A549 (cell line): Measurements from ENCODE around the gene RPL29.

ENCODE experiments used
- POLR2A ChIP-seq: IDR thresholded peaks from 2 replicates; pipeline ENCODE4 v1.6.1; 2012; ENCODE audit warnings: mild to moderate bottlenecking, low read length
- RCOR1 ChIP-seq: fragments of 150-350 bp; IDR thresholded peaks from 2 replicates; pipeline ENCODE4 v1.6.1; 2014; ENCODE audit warnings: antibody characterized with exemption, low read length, low read depth
- TF ChIP-seq, protein P1 (sequence below): fragments of 200-600 bp; sonication (generic); IDR thresholded peaks from 2 replicates; pipeline ENCODE4 v1.6.1; 2016; ENCODE audit warnings: antibody characterized with exemption, mild to moderate bottlenecking, moderate library complexity
- TF ChIP-seq, protein P2 (sequence below): fragments of >200 bp; sonication (Bioruptor Twin); formaldehyde crosslinking; IDR thresholded peaks from 3 replicates; pipeline ENCODE4 v1.5.1; 2016

DNA sequence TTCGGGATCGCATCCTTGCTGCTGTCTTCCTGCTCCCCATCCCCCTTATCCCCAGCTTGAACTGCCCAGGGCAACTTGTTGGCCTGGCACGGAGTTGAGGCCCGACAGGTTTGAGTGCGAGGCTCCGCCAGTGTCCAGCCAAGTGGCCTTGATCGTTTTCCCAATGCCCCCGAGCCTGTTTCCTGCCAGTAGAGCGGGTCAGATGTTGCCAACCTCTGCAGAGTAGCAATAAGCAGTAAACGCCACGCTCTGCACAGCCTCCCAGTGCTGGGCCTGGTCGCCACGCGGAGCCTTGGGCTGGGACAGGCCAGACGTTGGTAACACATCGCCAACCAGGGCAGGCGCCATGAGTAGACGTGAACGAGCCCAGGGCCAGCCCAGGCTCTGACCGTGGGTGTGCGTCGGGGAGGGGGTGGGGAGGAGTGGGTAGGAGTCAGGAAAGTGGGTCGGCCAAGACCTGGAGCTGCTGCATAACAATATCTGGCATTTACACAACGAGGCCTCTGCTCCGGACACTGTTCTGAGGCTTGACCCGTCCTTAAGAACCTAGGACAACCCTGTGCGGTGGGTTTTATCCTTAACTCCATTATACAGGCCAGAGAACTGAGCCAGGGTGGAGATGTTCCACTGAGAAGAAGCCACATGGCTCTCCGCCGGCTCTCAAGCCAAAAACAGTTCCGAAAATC lies 21.3 kb downstream of the RPL29 start:
- TF ChIP-seq, protein P1, sequence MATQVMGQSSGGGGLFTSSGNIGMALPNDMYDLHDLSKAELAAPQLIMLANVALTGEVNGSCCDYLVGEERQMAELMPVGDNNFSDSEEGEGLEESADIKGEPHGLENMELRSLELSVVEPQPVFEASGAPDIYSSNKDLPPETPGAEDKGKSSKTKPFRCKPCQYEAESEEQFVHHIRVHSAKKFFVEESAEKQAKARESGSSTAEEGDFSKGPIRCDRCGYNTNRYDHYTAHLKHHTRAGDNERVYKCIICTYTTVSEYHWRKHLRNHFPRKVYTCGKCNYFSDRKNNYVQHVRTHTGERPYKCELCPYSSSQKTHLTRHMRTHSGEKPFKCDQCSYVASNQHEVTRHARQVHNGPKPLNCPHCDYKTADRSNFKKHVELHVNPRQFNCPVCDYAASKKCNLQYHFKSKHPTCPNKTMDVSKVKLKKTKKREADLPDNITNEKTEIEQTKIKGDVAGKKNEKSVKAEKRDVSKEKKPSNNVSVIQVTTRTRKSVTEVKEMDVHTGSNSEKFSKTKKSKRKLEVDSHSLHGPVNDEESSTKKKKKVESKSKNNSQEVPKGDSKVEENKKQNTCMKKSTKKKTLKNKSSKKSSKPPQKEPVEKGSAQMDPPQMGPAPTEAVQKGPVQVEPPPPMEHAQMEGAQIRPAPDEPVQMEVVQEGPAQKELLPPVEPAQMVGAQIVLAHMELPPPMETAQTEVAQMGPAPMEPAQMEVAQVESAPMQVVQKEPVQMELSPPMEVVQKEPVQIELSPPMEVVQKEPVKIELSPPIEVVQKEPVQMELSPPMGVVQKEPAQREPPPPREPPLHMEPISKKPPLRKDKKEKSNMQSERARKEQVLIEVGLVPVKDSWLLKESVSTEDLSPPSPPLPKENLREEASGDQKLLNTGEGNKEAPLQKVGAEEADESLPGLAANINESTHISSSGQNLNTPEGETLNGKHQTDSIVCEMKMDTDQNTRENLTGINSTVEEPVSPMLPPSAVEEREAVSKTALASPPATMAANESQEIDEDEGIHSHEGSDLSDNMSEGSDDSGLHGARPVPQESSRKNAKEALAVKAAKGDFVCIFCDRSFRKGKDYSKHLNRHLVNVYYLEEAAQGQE: no peak
- TF ChIP-seq, protein P2, sequence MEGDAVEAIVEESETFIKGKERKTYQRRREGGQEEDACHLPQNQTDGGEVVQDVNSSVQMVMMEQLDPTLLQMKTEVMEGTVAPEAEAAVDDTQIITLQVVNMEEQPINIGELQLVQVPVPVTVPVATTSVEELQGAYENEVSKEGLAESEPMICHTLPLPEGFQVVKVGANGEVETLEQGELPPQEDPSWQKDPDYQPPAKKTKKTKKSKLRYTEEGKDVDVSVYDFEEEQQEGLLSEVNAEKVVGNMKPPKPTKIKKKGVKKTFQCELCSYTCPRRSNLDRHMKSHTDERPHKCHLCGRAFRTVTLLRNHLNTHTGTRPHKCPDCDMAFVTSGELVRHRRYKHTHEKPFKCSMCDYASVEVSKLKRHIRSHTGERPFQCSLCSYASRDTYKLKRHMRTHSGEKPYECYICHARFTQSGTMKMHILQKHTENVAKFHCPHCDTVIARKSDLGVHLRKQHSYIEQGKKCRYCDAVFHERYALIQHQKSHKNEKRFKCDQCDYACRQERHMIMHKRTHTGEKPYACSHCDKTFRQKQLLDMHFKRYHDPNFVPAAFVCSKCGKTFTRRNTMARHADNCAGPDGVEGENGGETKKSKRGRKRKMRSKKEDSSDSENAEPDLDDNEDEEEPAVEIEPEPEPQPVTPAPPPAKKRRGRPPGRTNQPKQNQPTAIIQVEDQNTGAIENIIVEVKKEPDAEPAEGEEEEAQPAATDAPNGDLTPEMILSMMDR: no peak; the same call in 1 of the 3 replicates
- TF ChIP-seq RCOR1 (no peak), POLR2A (no peak)
